Sciatic nerve (tissue), 2 donors: ENCODE data around the gene TRAF2. TPM values are rescaled to one million over a fixed set of nuclear protein-coding genes. Genes with fewer than 3 reads are reported as not detected.
"Not testable (repeated sequence)": the region's sequence is repeated elsewhere in the genome, so short reads cannot be mapped to it uniquely, and the experiment has no call there.

Experiments used
- ATAC-seq: fragments of 200-7000 bp; cut with Tn5 transposase; one replicate; pipeline ENCODE4 v1.9.1; 2020; ENCODE audit warnings: mild to moderate bottlenecking, moderate library complexity
- DNase-seq: peaks from one replicate; pipeline ENCODE4 v3.0.0-alpha.2; 2020; ENCODE audit warnings: low spot score
- intact Hi-C: fragments of 100-400 bp; cut with DNase I; formaldehyde crosslinking; loops from one replicate; pipeline ENCODE4 v1.14.2; 2022
- total RNA-seq: library from RNA; stranded (reverse); fragmentation: NEBNext Ultra II Directional; extraction: Animal tissue kit (Norgen Biotek cat#: 25700); gene quantifications from one replicate; pipeline ENCODE4 v1.2.1, GENCODE V29; 2021
- donor health status: DM: no; HTN: no; CAD: no.
- donor health status: DM: no; HTN: no; CAD: no.

TRAF2 gene
- total RNA-seq, 1 donor from 2014 or later, result 17.0 TPM

GRCh38 chr9:136867480-136867879, 18.8 kb upstream of the TRAF2 start:
- ATAC-seq (no peak), DNase-seq (peak; percentile 50)
- intact Hi-C loops, result no loop called here

- ATAC-seq (no peak), DNase-seq (no peak)
- intact Hi-C loops, result no loop called here
These were observed 18.4 kb upstream of the TRAF2 start for GRCh38 chr9:136867917-136868316.

- intact Hi-C loops, result no loop called here
- ATAC-seq, result no peak
- no peak for DNase-seq
These were observed 17.7 kb upstream of the TRAF2 start for GRCh38 chr9:136868644-136869043.

GRCh38 chr9:136869611-136870010, 16.7 kb upstream of the TRAF2 start:
- ATAC-seq, intact Hi-C loops, DNase-seq: not testable (repeated sequence)

- no peak for ATAC-seq
- DNase-seq, result no peak
- intact Hi-C loops, result no loop called here
These were observed 11.2 kb upstream of the TRAF2 start for GRCh38 chr9:136875155-136875554.

GRCh38 chr9:136876476-136876875, 9.8 kb upstream of the TRAF2 start:
- DNase-seq (no peak), ATAC-seq (no peak)
- intact Hi-C loops, result no loop called here

DNA sequence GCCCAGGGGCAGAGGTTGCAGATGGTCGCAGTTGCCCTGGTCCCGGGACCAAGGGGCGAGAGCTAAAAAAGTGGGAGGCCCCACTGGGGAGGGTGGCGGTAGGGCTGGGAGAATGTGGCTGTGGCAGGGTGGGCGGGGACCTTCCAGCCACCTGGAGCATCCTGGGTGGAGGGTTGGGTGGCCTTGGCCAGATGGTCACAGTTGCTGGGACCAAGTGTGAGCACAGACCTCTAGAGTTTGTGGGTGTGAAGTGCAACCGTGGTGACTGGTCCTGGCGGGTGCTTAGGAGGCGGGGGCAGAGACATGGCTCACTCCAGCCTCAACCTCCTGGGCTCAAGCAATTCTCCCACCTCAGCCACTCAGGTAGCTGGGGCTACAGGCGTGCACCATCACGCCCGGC, 5.7 kb upstream of the TRAF2 start:
- ATAC-seq, result no peak
- DNase-seq, result no peak
- intact Hi-C loops, result no loop called here

DNA sequence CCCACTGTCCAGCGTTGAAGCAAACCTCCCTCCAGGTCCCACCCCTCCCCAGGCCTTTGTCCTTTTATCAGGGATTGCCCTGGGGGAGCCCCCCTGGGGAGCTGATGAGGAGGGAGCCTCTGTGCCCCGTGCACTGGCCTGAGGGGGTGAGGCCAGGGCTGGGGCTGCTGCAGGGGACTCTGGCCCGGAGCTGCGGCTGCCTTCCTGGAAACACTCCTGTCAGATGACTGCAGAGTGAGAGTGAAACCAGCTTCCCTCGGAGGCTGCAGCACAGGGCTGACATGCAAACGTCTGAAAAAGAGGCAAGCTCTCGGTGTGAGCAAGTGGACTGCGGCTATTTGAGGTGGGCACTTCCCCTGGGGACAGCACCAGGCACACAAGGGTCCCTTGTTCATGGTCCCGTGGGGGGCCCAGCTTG, 4.6 kb upstream of the TRAF2 start:
- intact Hi-C loops, result no loop called here
- no peak for ATAC-seq

DNA sequence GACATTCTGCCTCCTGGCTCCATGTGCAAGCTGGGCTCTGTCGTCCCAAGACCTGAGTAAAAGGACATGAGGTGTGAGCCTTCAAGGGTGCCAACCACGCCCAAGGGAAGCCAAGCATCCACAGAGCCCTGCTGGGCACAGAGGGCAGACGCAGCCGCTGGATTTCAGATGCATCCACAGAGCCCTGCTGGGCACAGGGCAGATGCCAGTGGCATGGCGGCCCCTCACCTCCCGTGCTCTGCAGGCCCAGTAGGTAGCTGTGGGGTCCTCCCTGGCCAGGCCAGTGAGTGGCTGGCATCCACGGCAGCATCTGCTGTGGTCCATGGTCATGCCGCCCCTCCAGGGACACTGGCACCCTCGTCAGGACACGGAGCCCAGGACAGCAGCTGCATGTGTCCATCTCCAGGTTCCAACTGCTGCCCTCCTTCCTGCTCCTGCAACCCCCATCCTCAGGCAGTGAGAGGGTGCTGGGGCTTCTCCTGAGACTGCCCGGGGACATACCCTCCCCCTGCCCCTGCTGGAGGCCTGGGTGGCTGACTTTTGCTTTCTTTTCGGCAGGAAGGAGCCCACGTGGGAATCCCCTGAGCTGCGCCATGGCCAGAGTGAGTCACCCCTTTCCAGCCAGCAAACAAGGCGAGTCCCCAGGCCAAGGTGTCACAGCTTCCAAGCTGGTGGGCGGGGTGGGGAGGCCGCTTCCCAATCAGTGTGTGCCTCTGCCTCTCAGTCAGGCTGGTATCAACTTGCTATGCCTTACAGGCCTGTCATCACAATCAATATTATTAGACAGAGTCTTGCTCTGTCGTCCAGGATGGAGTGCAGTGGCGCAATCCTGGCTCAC, 4.0 kb upstream of the TRAF2 start:
- DNase-seq (no peak), ATAC-seq (no peak)
- intact Hi-C loops, result no loop called here

More for the DNA sequence above, 4.6 kb upstream of the TRAF2 start:
- DNase-seq, result no peak

- intact Hi-C loops, DNase-seq, ATAC-seq: not testable (repeated sequence)
These were observed 3.4 kb upstream of the TRAF2 start for GRCh38 chr9:136882947-136883283.

DNA sequence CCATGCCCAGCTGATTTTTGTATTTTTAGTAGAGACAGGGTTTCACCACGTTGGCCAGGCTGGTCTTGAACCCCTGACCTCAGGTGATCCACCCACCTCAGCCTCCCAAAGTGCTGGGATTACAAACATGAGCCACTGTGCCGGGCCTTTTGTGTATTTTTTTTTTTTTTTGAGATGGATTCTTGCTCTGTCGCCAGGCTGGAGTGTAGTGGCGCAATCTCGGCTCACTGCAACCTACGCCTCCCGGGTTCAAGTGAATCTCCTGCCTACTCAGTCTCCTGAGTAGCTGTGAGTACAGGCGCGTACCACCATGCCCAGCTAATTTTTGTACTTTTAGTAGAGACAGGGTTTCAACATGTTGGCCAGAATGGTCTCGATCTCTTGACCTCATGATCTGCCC, 2.6 kb upstream of the TRAF2 start:
- intact Hi-C loops, ATAC-seq, DNase-seq: not testable (repeated sequence)

- intact Hi-C loops, result no loop called here
- ATAC-seq (peak; percentile 2), DNase-seq (no peak)
These were observed 588 bp downstream of the TRAF2 start for GRCh38 chr9:136886610-136887597.

DNA sequence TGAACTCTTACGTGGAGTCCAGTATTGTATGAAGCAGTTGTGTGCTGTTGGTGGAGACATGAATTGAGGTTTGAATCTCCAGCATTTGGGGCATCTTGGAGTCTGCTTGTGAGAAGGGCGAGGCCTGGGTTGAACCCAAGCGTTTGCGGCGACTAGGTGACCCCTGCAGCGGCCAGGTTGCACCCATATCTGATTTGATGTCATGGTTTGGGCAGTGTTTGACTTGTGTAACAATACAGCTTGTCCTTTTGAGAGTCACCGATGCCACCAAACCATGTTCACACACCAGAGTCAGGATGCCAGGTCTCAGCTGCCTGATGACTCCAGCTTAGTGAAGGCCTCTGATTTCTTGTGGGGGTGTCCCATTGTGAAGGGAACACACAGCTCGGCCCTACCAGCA, 2.1 kb downstream of the TRAF2 start:
- no peak for DNase-seq
- ATAC-seq, result no peak
- intact Hi-C loops, result no loop called here

- intact Hi-C loops, result no loop called here
- DNase-seq (no peak), ATAC-seq (no peak)
These were observed 3.5 kb downstream of the TRAF2 start for GRCh38 chr9:136889858-136890257.

DNA sequence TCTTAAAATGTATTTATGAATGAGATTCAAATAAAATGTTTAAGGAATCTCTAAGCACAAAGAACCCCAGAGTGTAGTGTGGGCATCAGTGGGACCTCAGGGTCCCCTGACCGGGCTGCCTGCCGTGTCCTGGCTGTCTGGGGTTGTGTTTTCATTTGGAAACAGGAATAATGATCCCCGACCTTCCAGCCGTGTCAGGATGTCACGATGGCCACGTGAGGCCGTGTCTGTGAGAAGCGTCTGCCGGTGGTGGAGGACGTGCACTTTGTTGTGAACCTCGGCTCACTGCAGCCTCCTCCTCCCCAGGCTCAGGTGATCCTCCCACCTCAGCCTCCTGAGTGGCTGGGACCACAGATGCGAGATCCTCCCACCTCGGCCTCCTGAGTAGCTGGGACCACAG, 4.3 kb downstream of the TRAF2 start:
- no peak for DNase-seq
- ATAC-seq, result no peak
- intact Hi-C loops, result no loop called here

DNA sequence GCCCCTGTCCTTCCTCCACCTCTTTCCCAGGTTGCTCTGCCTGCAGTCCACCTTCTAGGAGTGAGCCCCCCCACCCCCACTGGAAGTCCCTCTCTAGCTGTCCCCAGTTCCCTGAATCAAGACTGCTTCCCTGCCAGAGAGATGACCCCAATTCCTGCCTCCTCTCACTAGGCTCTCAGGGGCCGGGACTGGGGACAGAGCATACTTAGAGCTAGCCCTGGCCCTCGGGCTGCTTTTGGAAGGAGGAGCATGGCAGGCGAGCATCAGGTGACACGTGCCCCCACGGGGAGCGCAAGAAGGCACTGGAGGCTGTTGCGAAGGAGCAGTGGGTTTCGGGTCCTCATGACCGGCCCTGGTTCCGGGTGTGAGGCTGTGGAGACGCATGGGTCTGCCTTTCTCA, 9.7 kb downstream of the TRAF2 start:
- intact Hi-C loops, result no loop called here
- ATAC-seq, result no peak
- DNase-seq, result no peak

GRCh38 chr9:136898483-136899100, 12.3 kb downstream of the TRAF2 start:
- no peak for DNase-seq
- intact Hi-C loops, result no loop called here

DNA sequence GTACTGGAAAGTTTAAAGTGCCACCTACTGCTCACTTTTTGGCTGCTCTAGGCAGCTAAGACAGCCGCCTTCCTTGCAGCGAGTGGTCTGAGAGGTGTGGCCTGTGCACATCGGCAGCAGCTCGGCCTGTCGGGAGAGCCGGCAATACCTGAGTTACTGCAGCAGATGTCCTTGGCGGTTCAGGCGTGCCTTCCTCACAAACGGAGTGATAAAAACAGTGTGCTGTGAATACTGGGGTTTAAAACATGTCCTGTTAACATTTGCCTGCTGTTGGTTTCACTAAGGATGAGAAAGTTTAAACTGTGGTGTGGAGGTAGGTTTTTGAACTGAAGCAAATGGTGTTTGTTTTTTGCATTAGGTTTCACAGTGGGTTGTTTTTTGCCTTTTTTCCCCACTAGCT, 12.9 kb downstream of the TRAF2 start:
- DNase-seq (no peak), ATAC-seq (no peak)
- intact Hi-C loops, result no loop called here

More at GRCh38 chr9:136898483-136899100, 12.3 kb downstream of the TRAF2 start:
- no peak for ATAC-seq

GRCh38 chr9:136900556-136900955, 14.2 kb downstream of the TRAF2 start:
- DNase-seq (no peak), ATAC-seq (no peak)
- intact Hi-C loops, result no loop called here
